ENCODE results near the gene SMIM43. TPM values are rescaled to one million over a fixed set of nuclear protein-coding genes. Genes with fewer than 3 reads are reported as not detected.

Gene SMIM43
- total RNA-seq, 1 experiment from 2014 or later = 0.45 TPM

- ChIA-PET POLR2A (ENCODE audit: low non-redundant PET) (no interaction called here), CTCF (no interaction called here)
- no peak for DNase-seq (ENCODE audit: low spot score)
- no TSS peak for BruUV-seq (replicated peaks)
- intact Hi-C loops (cut with micrococcal nuclease; ENCODE audit: unreplicated experiment) = no loop called here
- Histone ChIP-seq H3K9me3 (ENCODE audit: low read depth, low read length, poor library complexity, severe bottlenecking) (no peaks in the 10 kb centered on the region), H3K4me3 (ENCODE audit: low read depth, low read length, poor library complexity, severe bottlenecking) (no peak overlapping the region), H3K27me3 (replicated peaks; ENCODE audit: insufficient read depth, low read depth, low read length, poor library complexity) (no peaks in the 10 kb centered on the region), H3K4me1 (ENCODE audit: insufficient read depth, low read length, poor library complexity, severe bottlenecking) (peaks cover 25% of the 10 kb centered on the region), H3K36me3 (ENCODE audit: insufficient read depth, low read length, poor library complexity, severe bottlenecking) (no peaks in the 10 kb centered on the region), H3K27ac (ENCODE audit: low read depth, low read length, poor library complexity, severe bottlenecking) (no peak overlapping the region)
- no peak for TF ChIP-seq EZH2 (IDR thresholded peaks at IDR 0.05; ENCODE audit: borderline replicate concordance, low read depth, low read length, poor library complexity, severe bottlenecking)
These were observed 11.8 kb upstream of the SMIM43 start for GRCh38 chr4:121776610-121777401.

- ChIA-PET POLR2A (ENCODE audit: low non-redundant PET) (no interaction called here), CTCF (no interaction called here)
- H3K4me1 ChIP-seq (ENCODE audit: insufficient read depth, low read length, poor library complexity, severe bottlenecking) = peaks cover 16% of the 10 kb centered on the region
- no peak overlapping the region for H3K27ac ChIP-seq (ENCODE audit: low read depth, low read length, poor library complexity, severe bottlenecking)
- H3K9me3 ChIP-seq (ENCODE audit: low read depth, low read length, poor library complexity, severe bottlenecking) = no peaks in the 10 kb centered on the region
- H3K36me3 ChIP-seq (ENCODE audit: insufficient read depth, low read length, poor library complexity, severe bottlenecking) = no peaks in the 10 kb centered on the region
- H3K4me3 ChIP-seq (ENCODE audit: low read depth, low read length, poor library complexity, severe bottlenecking) = no peak overlapping the region
- intact Hi-C loops (cut with micrococcal nuclease; ENCODE audit: unreplicated experiment) = no loop called here
- DNase-seq (ENCODE audit: low spot score) = no peak
- BruUV-seq (replicated peaks) = no TSS peak
- no peaks in the 10 kb centered on the region for H3K27me3 ChIP-seq (replicated peaks; ENCODE audit: insufficient read depth, low read depth, low read length, poor library complexity)
- no peak for TF ChIP-seq EZH2 (IDR thresholded peaks at IDR 0.05; ENCODE audit: borderline replicate concordance, low read depth, low read length, poor library complexity, severe bottlenecking)
These were observed 8.9 kb upstream of the SMIM43 start for GRCh38 chr4:121773883-121774282.

- CTCF ChIA-PET = no interaction called here
- POLR2A ChIA-PET (ENCODE audit: low non-redundant PET) = no interaction called here
- intact Hi-C loops (cut with micrococcal nuclease; ENCODE audit: unreplicated experiment) = no loop called here
- Histone ChIP-seq H3K36me3 (ENCODE audit: insufficient read depth, low read length, poor library complexity, severe bottlenecking) (no peaks in the 10 kb centered on the region), H3K27ac (ENCODE audit: low read depth, low read length, poor library complexity, severe bottlenecking) (no peak overlapping the region), H3K4me3 (ENCODE audit: low read depth, low read length, poor library complexity, severe bottlenecking) (no peak overlapping the region), H3K4me1 (ENCODE audit: insufficient read depth, low read length, poor library complexity, severe bottlenecking) (no peaks in the 10 kb centered on the region), H3K9me3 (ENCODE audit: low read depth, low read length, poor library complexity, severe bottlenecking) (no peaks in the 10 kb centered on the region), H3K27me3 (replicated peaks; ENCODE audit: insufficient read depth, low read depth, low read length, poor library complexity) (no peaks in the 10 kb centered on the region)
- no TSS peak for BruUV-seq (replicated peaks)
- DNase-seq (ENCODE audit: low spot score) = no peak
- TF ChIP-seq EZH2 (IDR thresholded peaks at IDR 0.05; ENCODE audit: borderline replicate concordance, low read depth, low read length, poor library complexity, severe bottlenecking) (no peak), CTCF (conservative IDR thresholded peaks at IDR 0.05; ENCODE audit: low read depth, low read length) (no peak)
These were observed 6.9 kb upstream of the SMIM43 start for GRCh38 chr4:121771869-121772268.

- Histone ChIP-seq H3K27ac (ENCODE audit: low read depth, low read length, poor library complexity, severe bottlenecking) (no peak overlapping the region), H3K4me1 (ENCODE audit: insufficient read depth, low read length, poor library complexity, severe bottlenecking) (no peaks in the 10 kb centered on the region), H3K4me3 (ENCODE audit: low read depth, low read length, poor library complexity, severe bottlenecking) (no peak overlapping the region), H3K27me3 (replicated peaks; ENCODE audit: insufficient read depth, low read depth, low read length, poor library complexity) (peaks cover 5% of the 10 kb centered on the region), H3K9me3 (ENCODE audit: low read depth, low read length, poor library complexity, severe bottlenecking) (no peaks in the 10 kb centered on the region), H3K36me3 (ENCODE audit: insufficient read depth, low read length, poor library complexity, severe bottlenecking) (no peaks in the 10 kb centered on the region)
- DNase-seq (ENCODE audit: low spot score) = no peak
- BruUV-seq (replicated peaks) = no TSS peak
- ChIA-PET POLR2A (ENCODE audit: low non-redundant PET) (no interaction called here), CTCF (no interaction called here)
- TF ChIP-seq CTCF (conservative IDR thresholded peaks at IDR 0.05; ENCODE audit: low read depth, low read length) (no peak), EZH2 (IDR thresholded peaks at IDR 0.05; ENCODE audit: borderline replicate concordance, low read depth, low read length, poor library complexity, severe bottlenecking) (no peak)
- intact Hi-C loops (cut with micrococcal nuclease; ENCODE audit: unreplicated experiment) = no loop called here
These were observed 4.4 kb upstream of the SMIM43 start for GRCh38 chr4:121769341-121769740.

Data from A673 (cell line).